C4-2B (cell line): ENCODE data around the gene C13orf42.

Experiments
- H3K27ac ChIP-seq: fragments of 450-650 bp; 2 replicates; pipeline ENCODE4 v1.5.1; 2017
- CTCF ChIP-seq: fragments of 450-650 bp; conservative IDR thresholded peaks from 2 replicates; pipeline ENCODE4 v1.5.1; 2017; ENCODE audit warnings: mild to moderate bottlenecking
- ZFX ChIP-seq: fragments of 450-650 bp; IDR thresholded peaks from 2 replicates; pipeline ENCODE4 v1.6.1; 2017

C13orf42 gene

GRCh38 chr13:51064753-51065152, 46.3 kb downstream of the C13orf42 start:
- no peak overlapping the region for H3K27ac ChIP-seq
- TF ChIP-seq ZFX = no peak
- TF ChIP-seq CTCF = no peak

GRCh38 chr13:51063909-51064308, 47.2 kb downstream of the C13orf42 start:
- no peak for TF ChIP-seq CTCF
- TF ChIP-seq ZFX = no peak
- H3K27ac ChIP-seq = no peak overlapping the region

GRCh38 chr13:51058461-51059167, 52.5 kb downstream of the C13orf42 start:
- TF ChIP-seq ZFX = no peak
- TF ChIP-seq CTCF = no peak
- H3K27ac ChIP-seq = no peak overlapping the region

- H3K27ac ChIP-seq = no peak overlapping the region
- TF ChIP-seq ZFX = no peak
- TF ChIP-seq CTCF = no peak
These were observed 53.2 kb downstream of the C13orf42 start for GRCh38 chr13:51057906-51058305.

GRCh38 chr13:51057001-51057400, 54.1 kb downstream of the C13orf42 start:
- TF ChIP-seq ZFX (no peak), CTCF (no peak)
- no peak overlapping the region for H3K27ac ChIP-seq

GRCh38 chr13:51052581-51052980, 58.5 kb downstream of the C13orf42 start:
- TF ChIP-seq ZFX = no peak
- no peak for TF ChIP-seq CTCF
- no peak overlapping the region for H3K27ac ChIP-seq

GRCh38 chr13:51050021-51050830, 60.8 kb downstream of the C13orf42 start:
- TF ChIP-seq ZFX (no peak), CTCF (no peak)

More at GRCh38 chr13:51050021-51050830, 60.8 kb downstream of the C13orf42 start:
- H3K27ac ChIP-seq = no peak overlapping the region
